Measurements from ENCODE around the gene SLC4A1AP. TPM values are rescaled to one million over a fixed set of nuclear protein-coding genes. Genes with fewer than 3 reads are reported as not detected.

SLC4A1AP gene
- total RNA-seq, 1 donor from 2014 or later, result 24.7 TPM

DNA sequence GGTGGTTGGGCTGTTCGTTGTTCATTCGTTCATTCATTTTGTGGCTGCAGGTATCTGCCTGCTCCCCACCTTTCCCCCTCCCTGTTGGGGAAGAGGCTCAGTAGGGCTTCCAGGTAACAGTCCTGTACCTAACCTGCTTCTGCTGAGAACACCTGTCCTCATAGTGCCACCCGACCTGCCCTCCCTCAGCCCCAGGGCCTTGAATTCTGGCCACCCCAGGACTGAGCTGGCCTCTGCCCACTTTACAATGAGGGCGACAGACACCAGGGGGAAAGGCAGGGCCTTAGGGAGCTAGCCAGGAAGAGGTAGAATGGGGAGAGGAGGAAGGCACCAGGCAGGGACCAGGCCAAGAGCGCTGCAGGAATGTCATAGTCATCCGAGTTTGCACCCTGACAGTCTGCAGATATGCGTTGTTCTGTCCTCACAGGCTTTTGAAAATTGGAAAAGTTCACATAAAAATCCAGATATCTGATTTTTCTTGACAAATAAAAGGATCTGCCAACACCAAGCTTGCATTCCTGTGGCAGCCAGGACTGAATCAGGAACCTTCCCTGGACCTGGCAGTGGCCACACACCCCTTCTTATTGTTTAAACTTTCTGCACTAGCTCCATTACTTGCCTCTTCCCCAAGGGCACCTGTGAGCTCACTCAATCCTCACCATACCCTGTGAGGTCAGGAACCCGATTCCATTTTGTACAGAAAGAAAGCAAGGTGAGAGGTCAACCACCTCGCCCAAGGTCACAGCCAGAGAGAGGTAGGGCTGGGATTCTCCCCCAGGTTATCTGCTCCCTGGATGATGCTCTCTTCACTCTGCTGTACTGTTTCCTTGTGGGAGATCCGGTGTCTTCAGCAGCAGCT, 72.6 kb downstream of the SLC4A1AP start:
- peaks cover 8% of the 10 kb centered on the region for H3K9me3 Mint-ChIP-seq (ENCODE audit: unreplicated experiment)
- no peak overlapping the region for H3K4me3 Mint-ChIP-seq (ENCODE audit: unreplicated experiment)
- H3K36me3 Mint-ChIP-seq (ENCODE audit: unreplicated experiment), result peaks cover 6% of the 10 kb centered on the region
- peak overlapping the region; percentile 28 for H3K27ac Mint-ChIP-seq (ENCODE audit: unreplicated experiment)
- no peak for DNase-seq
- H3K4me1 Mint-ChIP-seq (ENCODE audit: low read depth, unreplicated experiment), result peaks cover 2% of the 10 kb centered on the region
- TF ChIP-seq, protein P1, sequence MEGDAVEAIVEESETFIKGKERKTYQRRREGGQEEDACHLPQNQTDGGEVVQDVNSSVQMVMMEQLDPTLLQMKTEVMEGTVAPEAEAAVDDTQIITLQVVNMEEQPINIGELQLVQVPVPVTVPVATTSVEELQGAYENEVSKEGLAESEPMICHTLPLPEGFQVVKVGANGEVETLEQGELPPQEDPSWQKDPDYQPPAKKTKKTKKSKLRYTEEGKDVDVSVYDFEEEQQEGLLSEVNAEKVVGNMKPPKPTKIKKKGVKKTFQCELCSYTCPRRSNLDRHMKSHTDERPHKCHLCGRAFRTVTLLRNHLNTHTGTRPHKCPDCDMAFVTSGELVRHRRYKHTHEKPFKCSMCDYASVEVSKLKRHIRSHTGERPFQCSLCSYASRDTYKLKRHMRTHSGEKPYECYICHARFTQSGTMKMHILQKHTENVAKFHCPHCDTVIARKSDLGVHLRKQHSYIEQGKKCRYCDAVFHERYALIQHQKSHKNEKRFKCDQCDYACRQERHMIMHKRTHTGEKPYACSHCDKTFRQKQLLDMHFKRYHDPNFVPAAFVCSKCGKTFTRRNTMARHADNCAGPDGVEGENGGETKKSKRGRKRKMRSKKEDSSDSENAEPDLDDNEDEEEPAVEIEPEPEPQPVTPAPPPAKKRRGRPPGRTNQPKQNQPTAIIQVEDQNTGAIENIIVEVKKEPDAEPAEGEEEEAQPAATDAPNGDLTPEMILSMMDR (IDR thresholded peaks at IDR 0.05; ENCODE audit: partially characterized antibody, unreplicated experiment), result no peak
- no peaks in the 10 kb centered on the region for H3K27me3 Mint-ChIP-seq (ENCODE audit: unreplicated experiment)

- Mint-ChIP-seq H3K27ac (ENCODE audit: unreplicated experiment) (peak overlapping the region; percentile 28), H3K4me1 (ENCODE audit: low read depth, unreplicated experiment) (peaks cover 2% of the 10 kb centered on the region), H3K27me3 (ENCODE audit: unreplicated experiment) (no peaks in the 10 kb centered on the region), H3K36me3 (ENCODE audit: unreplicated experiment) (peaks cover 8% of the 10 kb centered on the region), H3K4me3 (ENCODE audit: unreplicated experiment) (peak overlapping the region; percentile 25), H3K9me3 (ENCODE audit: unreplicated experiment) (peaks cover 8% of the 10 kb centered on the region)
- TF ChIP-seq, protein P1 (IDR thresholded peaks at IDR 0.05; ENCODE audit: partially characterized antibody, unreplicated experiment), result no peak
- DNase-seq, result no peak
Observed at GRCh38 chr2:27736890-27737204, 73.2 kb downstream of the SLC4A1AP start.

- TF ChIP-seq, protein P1 (IDR thresholded peaks at IDR 0.05; ENCODE audit: partially characterized antibody, unreplicated experiment), result no peak
- DNase-seq, result no peak
- peaks cover 8% of the 10 kb centered on the region for H3K36me3 Mint-ChIP-seq (ENCODE audit: unreplicated experiment)
- H3K27me3 Mint-ChIP-seq (ENCODE audit: unreplicated experiment), result no peaks in the 10 kb centered on the region
- peak overlapping the region; percentile 87 for H3K27ac Mint-ChIP-seq (ENCODE audit: unreplicated experiment)
- H3K4me1 Mint-ChIP-seq (ENCODE audit: low read depth, unreplicated experiment), result peaks cover 2% of the 10 kb centered on the region
- no peak overlapping the region for H3K4me3 Mint-ChIP-seq (ENCODE audit: unreplicated experiment)
- H3K9me3 Mint-ChIP-seq (ENCODE audit: unreplicated experiment), result peaks cover 10% of the 10 kb centered on the region
Observed at GRCh38 chr2:27737676-27738348, 74.1 kb downstream of the SLC4A1AP start.

DNA sequence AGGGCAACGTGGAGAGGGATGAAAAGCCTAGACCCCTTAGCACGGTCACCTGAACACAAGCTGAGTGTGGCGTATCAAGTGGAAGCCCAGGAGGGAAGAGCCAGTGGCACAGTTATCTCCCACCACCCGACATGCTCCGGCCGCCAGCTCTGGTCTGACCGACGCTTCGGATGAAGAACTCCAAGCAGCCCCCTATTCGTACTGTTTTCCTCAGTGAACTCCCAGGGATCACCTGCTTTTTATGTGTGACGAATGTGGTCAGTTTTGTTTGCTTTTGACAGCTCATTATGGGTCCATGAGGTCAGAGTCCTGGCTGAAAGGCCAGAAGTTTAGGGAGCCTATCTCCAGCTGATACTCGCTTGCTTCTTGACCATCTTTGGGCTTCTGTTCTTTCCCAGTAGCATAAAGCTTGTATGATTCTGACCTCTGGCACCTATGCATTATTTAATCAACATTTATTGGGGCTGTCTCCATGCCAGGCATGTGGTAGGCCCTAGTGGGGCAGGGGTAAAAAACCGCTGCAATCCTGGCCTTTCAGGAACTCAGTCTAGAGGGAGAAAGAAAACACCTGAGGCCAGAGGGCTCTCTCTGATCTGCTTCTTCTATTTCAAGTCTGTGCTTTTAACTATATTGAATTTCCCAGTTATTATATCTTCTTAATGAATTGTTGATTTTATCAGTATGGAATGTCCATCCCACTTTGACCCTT, 74.8 kb downstream of the SLC4A1AP start:
- H3K9me3 Mint-ChIP-seq (ENCODE audit: unreplicated experiment), result peaks cover 10% of the 10 kb centered on the region
- TF ChIP-seq, protein P1 (IDR thresholded peaks at IDR 0.05; ENCODE audit: partially characterized antibody, unreplicated experiment), result no peak
- peak overlapping the region; percentile 87 for H3K27ac Mint-ChIP-seq (ENCODE audit: unreplicated experiment)
- H3K4me3 Mint-ChIP-seq (ENCODE audit: unreplicated experiment), result no peak overlapping the region
- peaks cover 2% of the 10 kb centered on the region for H3K4me1 Mint-ChIP-seq (ENCODE audit: low read depth, unreplicated experiment)
- H3K36me3 Mint-ChIP-seq (ENCODE audit: unreplicated experiment), result peaks cover 8% of the 10 kb centered on the region
- DNase-seq, result no peak
- H3K27me3 Mint-ChIP-seq (ENCODE audit: unreplicated experiment), result no peaks in the 10 kb centered on the region
